Endothelial cell of umbilical vein (primary cell): Measurements from ENCODE around the gene RGS6. TPM values are rescaled to one million over a fixed set of nuclear protein-coding genes. Genes with fewer than 3 reads are reported as not detected.

ENCODE experiments used
- BruUV-seq: library from RNA; stranded (reverse); fragments of 400-500 nt; replicated peaks from 2 replicates; lab custom pipeline; 2021; lab: Mats Ljungman, UMichigan
- CTCF ChIA-PET: fragments of 300-600, 350-600 bp; sonication (Branson Sonifier 250); formaldehyde crosslinking; loops from one replicate; lab custom pipeline; 2021; ENCODE audit warnings: antibody characterized with exemption, inconsistent platforms; lab: Charles Lee
- POLR2A ChIA-PET: fragments of 300-600, 350-600 bp; sonication (Branson Sonifier 250); formaldehyde crosslinking; loops from one replicate; lab custom pipeline; 2021; ENCODE audit warnings: antibody characterized with exemption, inconsistent platforms; lab: Charles Lee
- DNase-seq: peaks from one replicate; pipeline ENCODE4 v3.0.0-alpha.2; 2011; ENCODE audit warnings: low read depth, low spot score
- FAIRE-seq: peaks from 2 replicates; lab custom pipeline; 2011; peaks lifted over from hg19 to GRCh38; lab: Jason Lieb, UNC
- H2AFZ ChIP-seq: 2 replicates; pipeline ENCODE4 v1.6.0; 2012; ENCODE audit warnings: low read depth, low read length, control low read depth, inconsistent platforms
- H3K27ac ChIP-seq: 2 replicates; pipeline ENCODE4 v1.5.1; 2011; ENCODE audit warnings: low read depth, mild to moderate bottlenecking, control low read depth, low read length, moderate library complexity; ENCODE audit not compliant: insufficient read depth
- H3K27me3 ChIP-seq, 2 experiments: 2 replicates each; pipeline versions ENCODE4 v1.6.0 to v1.6.1; 2011; ENCODE audit warnings: low read length in 2 of 2, mixed read lengths in 1 of 2; ENCODE audit not compliant: control insufficient read depth in 2 of 2, insufficient read depth in 2 of 2
- H3K36me3 ChIP-seq, 2 experiments: 2 replicates in 1 of 2; 3 replicates in 1 of 2; pipeline ENCODE4 v1.5.1; 2011; ENCODE audit warnings: low read length in 2 of 2, mild to moderate bottlenecking in 1 of 2, moderate library complexity in 1 of 2; ENCODE audit not compliant: control insufficient read depth in 2 of 2, insufficient read depth in 2 of 2; ENCODE audit errors: extremely low read depth in 1 of 2
- H3K4me1 ChIP-seq: 3 replicates; pipeline ENCODE4 v1.5.1; 2011; ENCODE audit warnings: mild to moderate bottlenecking, low read length; ENCODE audit not compliant: control insufficient read depth, insufficient read depth; ENCODE audit errors: extremely low read depth
- H3K4me2 ChIP-seq: 2 replicates; pipeline ENCODE4 v1.6.1; 2011; ENCODE audit warnings: low read length, control low read depth, mixed read lengths; ENCODE audit not compliant: insufficient read depth
- H3K4me3 ChIP-seq, 3 experiments: fragments of 200-600 bp in 1 of 3; sonication (generic), shearing (Covaris generic) in 1 of 3; replicated peaks in 1 of 3; 2 replicates each; pipeline ENCODE4 v1.5.1; 2011 to 2016; ENCODE audit warnings: control low read depth in 3 of 3, low read length in 3 of 3, mild to moderate bottlenecking in 2 of 3, inconsistent platforms in 1 of 3, low read depth in 1 of 3, moderate library complexity in 1 of 3; ENCODE audit not compliant: insufficient read depth in 1 of 3
- H3K79me2 ChIP-seq: 2 replicates; pipeline ENCODE4 v1.6.0; 2012; ENCODE audit warnings: low read length, inconsistent platforms; ENCODE audit not compliant: control insufficient read depth, insufficient read depth
- H3K9ac ChIP-seq: replicated peaks from 2 replicates; pipeline ENCODE3; 2011; ENCODE audit warnings: low read length, control low read depth; ENCODE audit not compliant: insufficient read depth; ENCODE audit errors: extremely low read depth
- H3K9me1 ChIP-seq: replicated peaks from 3 replicates; pipeline ENCODE4 v1.6.0; 2011; ENCODE audit warnings: mild to moderate bottlenecking, low read length; ENCODE audit not compliant: control insufficient read depth, insufficient read depth; ENCODE audit errors: extremely low read depth
- H3K9me3 ChIP-seq: replicated peaks from 2 replicates; pipeline ENCODE4 v1.5.1; 2012; ENCODE audit warnings: low read length, inconsistent platforms; ENCODE audit not compliant: control insufficient read depth, insufficient read depth
- H4K20me1 ChIP-seq: replicated peaks from 2 replicates; pipeline ENCODE3; 2011; ENCODE audit warnings: mild to moderate bottlenecking, low read length; ENCODE audit not compliant: control insufficient read depth, insufficient read depth; ENCODE audit errors: extremely low read depth
- EZH2 ChIP-seq: IDR thresholded peaks from 2 replicates; pipeline ENCODE4 v1.6.1; 2012; ENCODE audit warnings: borderline replicate concordance, low read depth, mild to moderate bottlenecking, moderate library complexity, low read length, inconsistent platforms; ENCODE audit not compliant: severe bottlenecking
- FOS ChIP-seq: IDR thresholded peaks from 2 replicates; pipeline ENCODE4 v1.6.1; 2011; ENCODE audit warnings: mild to moderate bottlenecking, low read length, moderate library complexity, borderline replicate concordance; ENCODE audit not compliant: insufficient read depth
- GATA2 ChIP-seq: IDR thresholded peaks from 2 replicates; pipeline ENCODE4 v1.7.0; 2011; ENCODE audit warnings: low read depth, mild to moderate bottlenecking, moderate library complexity, mixed read lengths, low read length; ENCODE audit not compliant: insufficient read length, insufficient read depth
- JUN ChIP-seq: IDR thresholded peaks from 2 replicates; pipeline ENCODE4 v1.6.1; 2011; ENCODE audit warnings: borderline replicate concordance, low read depth; ENCODE audit not compliant: insufficient read length, insufficient read depth
- MYC ChIP-seq: IDR thresholded peaks from one replicate; pipeline ENCODE4 v1.6.1; 2011; ENCODE audit warnings: mild to moderate bottlenecking, low read depth, low read length
- POLR2A ChIP-seq: IDR thresholded peaks from 2 replicates; pipeline ENCODE4 v1.6.1; 2012; ENCODE audit warnings: low read depth, mild to moderate bottlenecking, control low read depth, low read length
- POLR2AphosphoS5 ChIP-seq: IDR thresholded peaks from 2 replicates; pipeline ENCODE4 v1.6.1; 2012; ENCODE audit warnings: low read depth, mild to moderate bottlenecking, control low read depth, low read length, moderate library complexity; ENCODE audit not compliant: insufficient read depth
- dilution Hi-C: fragments of 300-500 bp; cut with MboI; formaldehyde crosslinking; loops from one replicate; pipeline ENCODE4 v1.15.0; 2019; ENCODE audit warnings: low sequenced_read_pairs; ENCODE audit not compliant: extremely low pct_ligation_motif_present
- intact Hi-C: fragments of 100-400 bp; cut with micrococcal nuclease; formaldehyde crosslinking; loops from one replicate; pipeline ENCODE4 v1.10.0; 2022
- polyA plus RNA-seq, 4 experiments: library from polyadenylated mRNA; depleted of rRNA in 3 of 4; stranded (reverse) in 3 of 4; unstranded in 1 of 4; fragments of >200 nt; gene quantifications; 2 replicates each; pipeline versions ENCODE4 v1.2.1 to v1.2.3, GENCODE V29; 2011 to 2012; ENCODE audit warnings: missing spikeins in 1 of 4
- total RNA-seq: library from RNA; stranded (reverse); gene quantifications from 2 replicates; pipeline ENCODE4 v1.2.3, GENCODE V29; 2021
- TF ChIP-seq, protein P1 (sequence below): IDR thresholded peaks from 2 replicates; pipeline ENCODE4 v1.6.1; 2011; ENCODE audit not compliant: insufficient read depth, insufficient read length
- TF ChIP-seq, protein P2 (sequence below), 2 donors: IDR thresholded peaks; 1 replicate in 1 of 2; 2 replicates in 1 of 2; pipeline ENCODE4 v1.5.1; 2011; ENCODE audit warnings: low read length in 2 of 2, mild to moderate bottlenecking in 2 of 2, moderate library complexity in 2 of 2, control low read depth in 1 of 2, inconsistent platforms in 1 of 2, low read depth in 1 of 2; ENCODE audit not compliant: insufficient read depth in 1 of 2; ENCODE audit errors: extremely low read depth in 1 of 2

The RGS6 gene
- total and polyA plus RNA-seq, 2 donors (not counting 3 experiments of a cell fraction or from before 2014, with no cell fraction given), result not detected

DNA sequence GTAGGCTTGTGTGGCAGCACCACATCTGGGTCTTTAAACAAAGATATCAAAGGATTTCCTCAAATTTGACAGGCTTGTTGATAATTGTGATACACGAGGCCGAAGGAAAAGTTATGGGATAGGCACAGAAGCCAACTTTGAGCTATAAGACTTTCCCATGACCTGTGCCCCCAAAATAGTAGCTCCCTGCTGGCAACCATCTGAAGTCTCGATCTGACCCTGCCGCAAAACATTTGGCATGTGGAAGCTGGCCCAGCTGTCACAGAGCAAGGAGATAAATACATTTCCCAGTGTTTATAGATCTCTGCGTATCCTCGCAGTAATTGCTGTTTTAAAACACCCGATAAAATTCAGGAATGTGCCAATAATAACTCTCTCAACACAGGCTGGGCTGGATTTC, 26.4 kb upstream of the RGS6 start:
- Histone ChIP-seq H3K4me1 (no peaks in the 10 kb centered on the region), H3K4me3 (no peak overlapping the region), H3K9me1 (no peaks in the 10 kb centered on the region), H3K4me2 (no peak overlapping the region), H3K9me3 (no peaks in the 10 kb centered on the region), H3K79me2 (no peaks in the 10 kb centered on the region), H2AFZ (no peak overlapping the region), H4K20me1 (no peaks in the 10 kb centered on the region), H3K9ac (no peak overlapping the region), H3K27me3 (no peaks in the 10 kb centered on the region), H3K36me3 (no peaks in the 10 kb centered on the region), H3K27ac (no peak overlapping the region)
- ChIA-PET POLR2A (no interaction called here), CTCF (interaction anchor here (1.1 kb wide), 1 partner anchor 10 kb away, joined by 3 read pairs; no protein-coding TSS in a partner anchor)
- no peak for FAIRE-seq
- TF ChIP-seq POLR2A, result no peak
- TF ChIP-seq MYC, result no peak
- no peak for TF ChIP-seq GATA2
- TF ChIP-seq, protein P1, sequence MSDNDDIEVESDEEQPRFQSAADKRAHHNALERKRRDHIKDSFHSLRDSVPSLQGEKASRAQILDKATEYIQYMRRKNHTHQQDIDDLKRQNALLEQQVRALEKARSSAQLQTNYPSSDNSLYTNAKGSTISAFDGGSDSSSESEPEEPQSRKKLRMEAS, result no peak
- TF ChIP-seq JUN, result no peak
- no peak for TF ChIP-seq POLR2AphosphoS5
- TF ChIP-seq, protein P2, sequence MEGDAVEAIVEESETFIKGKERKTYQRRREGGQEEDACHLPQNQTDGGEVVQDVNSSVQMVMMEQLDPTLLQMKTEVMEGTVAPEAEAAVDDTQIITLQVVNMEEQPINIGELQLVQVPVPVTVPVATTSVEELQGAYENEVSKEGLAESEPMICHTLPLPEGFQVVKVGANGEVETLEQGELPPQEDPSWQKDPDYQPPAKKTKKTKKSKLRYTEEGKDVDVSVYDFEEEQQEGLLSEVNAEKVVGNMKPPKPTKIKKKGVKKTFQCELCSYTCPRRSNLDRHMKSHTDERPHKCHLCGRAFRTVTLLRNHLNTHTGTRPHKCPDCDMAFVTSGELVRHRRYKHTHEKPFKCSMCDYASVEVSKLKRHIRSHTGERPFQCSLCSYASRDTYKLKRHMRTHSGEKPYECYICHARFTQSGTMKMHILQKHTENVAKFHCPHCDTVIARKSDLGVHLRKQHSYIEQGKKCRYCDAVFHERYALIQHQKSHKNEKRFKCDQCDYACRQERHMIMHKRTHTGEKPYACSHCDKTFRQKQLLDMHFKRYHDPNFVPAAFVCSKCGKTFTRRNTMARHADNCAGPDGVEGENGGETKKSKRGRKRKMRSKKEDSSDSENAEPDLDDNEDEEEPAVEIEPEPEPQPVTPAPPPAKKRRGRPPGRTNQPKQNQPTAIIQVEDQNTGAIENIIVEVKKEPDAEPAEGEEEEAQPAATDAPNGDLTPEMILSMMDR (IDR thresholded peaks at IDR 0.05; ENCODE audit: extremely low read depth in 1 of 2, insufficient read depth in 1 of 2, low read depth in 1 of 2, low read length in 2 of 2), result no peak
- TF ChIP-seq FOS, result no peak
- no peak for TF ChIP-seq EZH2
- intact Hi-C loops, result no loop called here
- dilution Hi-C loops, result no loop called here
- BruUV-seq, result no TSS peak
- no peak for DNase-seq
